GM04503 (cell line): ENCODE measurements around the gene ZNF718.
A peak's percentile ranks its signal among the peaks of the same experiment; 100 is the strongest.
"Not testable (repeated sequence)": the region's sequence is repeated elsewhere in the genome, so short reads cannot be mapped to it uniquely, and the experiment has no call there.

Experiments used
- DNase-seq: peaks from one replicate; pipeline ENCODE4 v3.0.0-alpha.2; 2012; ENCODE audit warnings: low read depth

ZNF718 gene

DNA sequence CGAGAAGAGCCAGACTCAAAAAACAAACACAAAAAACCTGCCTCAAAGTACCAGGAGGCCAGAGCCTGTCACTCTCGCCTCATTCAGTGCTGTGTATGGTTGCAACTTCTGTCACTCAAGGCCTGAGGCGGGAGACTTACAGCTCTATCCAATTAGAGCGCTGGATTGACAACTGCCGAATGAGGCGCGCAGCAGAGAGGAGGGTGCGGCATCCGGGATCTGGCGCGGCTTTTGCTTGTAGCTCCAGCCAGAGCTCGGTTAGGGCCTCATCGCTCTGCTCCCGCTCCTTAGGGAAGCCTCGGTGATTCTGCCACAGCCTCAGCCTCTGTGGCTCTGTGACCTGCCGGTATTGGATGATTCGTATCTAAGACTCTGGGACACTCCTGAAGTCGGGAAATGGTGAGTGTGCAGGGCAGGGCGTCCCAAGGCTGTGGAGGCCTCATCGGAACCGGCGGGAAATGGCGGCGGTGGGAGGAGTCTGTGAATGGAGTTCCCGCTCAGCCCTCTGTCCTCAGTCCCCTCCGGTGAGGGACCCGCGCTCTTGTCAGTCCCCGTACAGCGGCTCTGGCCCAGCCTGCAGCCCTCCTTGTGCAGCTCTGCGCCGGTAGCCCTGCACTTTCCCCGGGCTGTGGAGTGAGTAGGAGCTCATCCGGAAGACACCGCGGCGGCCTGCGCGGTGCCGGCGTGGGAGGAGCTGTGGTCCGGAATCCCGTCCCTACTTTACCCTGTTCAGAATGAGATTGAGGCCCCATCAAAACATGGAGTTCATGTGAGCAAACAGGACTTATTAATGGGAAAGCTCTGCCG is at the start of gene ZNF718:
ZNF718 (plus strand) TSS at position 227 of the 807 bp plus-strand sequence; CDS start at position 397, 170 bp downstream.
- DNase-seq: peak; percentile 89

DNA sequence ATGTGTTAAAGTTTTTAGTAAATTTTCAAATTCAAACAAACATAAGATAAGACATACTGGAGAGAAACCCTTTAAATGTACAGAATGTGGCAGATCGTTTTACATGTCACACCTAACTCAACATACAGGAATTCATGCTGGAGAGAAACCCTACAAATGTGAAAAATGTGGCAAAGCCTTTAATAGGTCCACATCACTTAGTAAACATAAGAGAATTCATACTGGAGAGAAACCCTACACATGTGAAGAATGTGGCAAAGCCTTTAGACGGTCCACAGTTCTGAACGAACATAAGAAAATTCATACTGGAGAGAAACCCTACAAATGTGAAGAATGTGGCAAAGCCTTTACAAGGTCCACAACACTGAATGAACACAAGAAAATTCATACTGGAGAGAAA is 38.4 kb upstream of the ZNF718 start:
- DNase-seq: no peak

DNA sequence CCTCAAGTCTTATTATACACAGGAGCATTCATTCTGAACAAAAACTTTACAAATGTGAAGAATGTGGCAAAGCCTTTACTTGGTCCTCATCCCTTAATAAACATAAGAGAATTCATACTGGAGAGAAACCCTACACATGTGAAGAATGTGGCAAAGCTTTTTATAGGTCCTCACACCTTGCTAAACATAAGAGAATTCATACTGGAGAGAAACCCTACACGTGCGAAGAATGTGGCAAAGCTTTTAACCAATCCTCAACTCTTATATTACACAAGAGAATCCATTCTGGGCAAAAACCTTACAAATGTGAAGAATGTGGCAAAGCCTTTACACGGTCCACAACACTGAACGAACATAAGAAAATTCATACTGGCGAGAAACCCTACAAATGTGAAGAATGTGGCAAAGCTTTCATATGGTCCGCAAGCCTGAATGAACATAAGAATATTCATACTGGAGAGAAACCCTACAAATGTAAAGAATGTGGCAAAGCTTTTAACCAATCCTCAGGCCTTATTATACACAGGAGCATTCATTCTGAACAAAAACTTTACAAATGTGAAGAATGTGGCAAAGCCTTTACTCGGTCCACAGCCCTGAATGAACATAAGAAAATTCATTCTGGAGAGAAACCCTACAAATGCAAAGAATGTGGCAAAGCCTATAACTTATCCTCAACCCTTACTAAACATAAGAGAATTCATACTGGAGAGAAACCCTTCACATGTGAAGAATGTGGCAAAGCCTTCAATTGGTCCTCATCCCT is 37.6 kb upstream of the ZNF718 start:
- DNase-seq: not testable (repeated sequence)

DNA sequence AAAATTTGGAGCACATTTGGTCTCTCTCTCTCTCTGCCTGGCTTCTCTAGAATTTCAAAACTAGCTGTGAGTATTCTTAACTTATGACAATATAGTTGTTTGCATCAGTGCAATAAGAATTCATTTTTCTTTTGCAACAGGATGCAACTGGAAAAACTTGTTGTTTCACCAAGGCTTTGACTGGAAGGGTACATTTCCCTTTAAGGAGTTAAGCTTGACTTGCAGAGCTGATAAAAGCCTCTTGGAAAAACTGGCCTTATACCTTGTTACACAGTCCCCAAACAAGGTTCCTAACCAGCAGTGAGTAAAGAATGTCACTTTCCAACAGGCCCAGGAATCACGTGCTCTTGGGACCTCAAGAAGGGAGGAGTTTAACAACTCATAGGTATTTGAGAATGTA is 25.9 kb upstream of the ZNF718 start:
- no peak for DNase-seq

DNA sequence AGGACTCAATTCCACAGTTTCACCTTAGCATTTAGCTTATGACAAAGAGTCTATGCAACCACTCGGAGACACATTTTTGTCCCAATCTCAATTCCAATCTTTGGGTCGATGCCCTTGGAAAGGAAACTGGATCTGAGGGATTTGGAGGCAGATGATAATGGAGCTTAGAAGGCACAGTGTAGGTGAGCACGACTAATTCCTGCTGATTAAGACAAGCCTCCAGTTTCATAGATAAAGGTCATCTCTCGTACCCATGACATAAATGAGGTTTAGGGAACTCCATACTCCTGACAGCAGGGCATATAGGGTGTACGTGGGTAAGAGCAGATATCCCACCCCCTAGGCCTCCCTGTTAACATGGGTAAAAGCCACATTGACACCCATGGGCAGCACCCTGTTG is 24.4 kb upstream of the ZNF718 start:
- no peak for DNase-seq

DNA sequence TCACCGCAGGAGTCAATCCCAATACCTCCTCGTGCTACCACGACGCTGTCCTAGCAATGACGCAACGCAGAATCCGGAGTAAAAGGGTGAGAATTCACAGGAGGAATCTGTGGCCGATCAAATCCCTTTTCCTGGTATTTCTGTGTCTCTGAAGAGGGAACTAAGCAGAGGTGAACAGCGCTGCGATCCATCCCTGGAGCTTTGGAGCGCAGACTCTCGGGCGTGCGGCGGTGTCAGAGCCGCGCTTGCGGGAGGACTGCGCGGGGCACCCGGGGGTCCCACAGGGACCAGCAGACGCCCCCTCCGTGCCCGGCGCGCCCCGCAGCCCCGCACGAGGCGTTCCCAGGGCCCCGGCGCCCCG is 17.2 kb upstream of the ZNF718 start:
- DNase-seq: no peak

DNA sequence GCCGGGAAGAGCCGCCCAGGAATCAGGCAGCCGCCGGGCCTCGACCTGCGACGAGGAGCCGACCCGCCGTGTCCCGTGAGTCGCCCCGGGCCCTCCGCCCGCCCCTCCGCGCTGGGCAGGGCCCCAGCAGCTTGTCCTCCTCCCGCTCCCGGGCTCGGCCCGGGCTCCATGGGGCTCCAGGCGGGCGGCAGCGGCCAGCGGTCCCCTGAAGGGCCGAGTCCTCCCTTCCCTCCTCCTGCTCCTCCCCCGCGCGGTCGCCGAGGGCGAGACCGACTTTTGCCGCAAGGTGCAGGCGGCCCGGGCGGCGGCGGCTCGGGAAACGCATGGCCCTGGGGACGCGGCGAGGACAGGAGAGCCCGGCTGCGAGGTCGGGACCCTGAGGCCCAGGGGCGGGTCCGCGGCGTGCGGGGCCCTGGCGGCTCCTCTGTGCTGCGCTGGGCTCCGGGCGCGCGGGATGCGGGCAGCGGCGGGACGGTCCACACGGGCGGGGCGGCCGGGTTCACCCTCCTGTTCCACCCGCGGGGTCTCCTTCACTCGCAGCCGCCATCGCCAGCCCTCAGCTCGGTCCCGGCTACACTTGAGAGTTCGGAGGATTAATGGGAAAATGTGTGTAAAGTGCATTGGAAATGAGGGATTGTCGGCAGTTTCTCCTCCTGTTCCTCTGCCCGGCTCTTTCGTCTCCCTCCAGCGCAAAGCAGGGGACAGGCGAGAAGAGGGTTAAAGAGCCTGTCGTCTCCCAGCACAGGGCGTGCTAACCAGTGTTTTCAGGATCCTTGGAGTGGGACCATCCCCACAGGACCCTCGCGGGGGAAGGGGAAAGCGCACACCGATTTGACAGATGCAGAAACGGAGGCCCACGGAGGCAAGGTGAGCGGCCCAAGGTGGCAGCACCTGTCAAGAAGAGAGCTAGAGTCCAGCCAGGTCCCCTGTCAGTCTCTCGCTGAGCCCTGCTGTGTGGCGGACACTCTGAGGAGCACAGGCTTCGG is 16.6 kb upstream of the ZNF718 start:
- no peak for DNase-seq

DNA sequence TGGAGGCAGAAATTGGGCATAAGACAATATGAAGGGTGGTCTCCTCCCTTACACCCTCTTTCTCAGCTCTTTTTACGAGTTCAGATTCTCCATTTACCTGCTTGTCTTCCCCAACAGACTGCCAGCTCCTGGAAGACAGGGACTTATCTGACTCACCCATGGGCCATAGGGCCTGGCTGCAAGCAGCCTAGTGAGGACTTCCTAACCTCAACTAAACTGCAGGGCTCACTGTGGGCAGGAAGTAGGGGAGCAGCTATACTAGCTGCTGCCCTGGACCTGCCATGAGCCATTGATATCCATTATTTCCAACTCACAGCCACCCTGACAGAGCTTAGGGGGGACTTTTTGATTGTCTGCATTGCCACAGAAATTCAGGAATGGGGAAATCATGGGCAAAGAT is 11.5 kb upstream of the ZNF718 start:
- DNase-seq: no peak

DNA sequence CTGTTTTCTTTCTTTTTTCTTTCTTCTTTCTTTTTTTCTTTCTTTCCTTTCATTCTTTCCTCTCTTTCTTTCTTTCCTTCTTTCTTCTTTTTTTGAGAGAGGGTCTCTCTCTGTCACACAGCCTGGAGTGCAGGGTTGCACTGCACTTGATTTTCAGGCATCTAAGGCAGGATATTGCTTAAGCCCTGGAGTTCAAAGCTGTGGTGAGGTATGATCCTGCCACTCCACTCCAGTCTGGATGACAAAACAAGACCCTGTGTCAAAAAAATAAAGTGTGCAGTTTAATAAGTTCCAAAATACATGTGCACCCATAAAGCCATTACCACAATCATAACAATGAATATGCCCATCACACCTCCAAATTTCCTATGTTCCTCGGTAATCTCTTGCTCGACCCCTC is 10.6 kb upstream of the ZNF718 start:
- no peak for DNase-seq

DNA sequence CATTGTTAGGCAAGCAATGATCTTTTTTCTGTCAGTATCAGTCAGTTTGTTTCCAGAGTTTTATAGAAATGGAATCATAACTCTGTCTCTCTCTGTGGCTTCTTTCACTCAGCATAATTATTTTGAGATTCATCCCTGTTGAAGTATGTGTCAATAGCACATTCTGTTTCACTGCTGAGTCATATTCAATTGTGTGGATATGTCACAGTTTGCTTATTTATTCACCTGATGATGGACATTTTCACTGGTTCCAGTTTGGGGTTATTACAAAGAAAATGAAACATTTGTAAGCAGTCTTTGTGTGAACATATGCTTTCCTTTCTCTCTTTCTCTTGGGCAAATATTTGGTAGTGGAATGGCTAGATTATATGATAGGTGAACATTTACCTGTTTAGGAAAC is 10.2 kb upstream of the ZNF718 start:
- no peak for DNase-seq

DNA sequence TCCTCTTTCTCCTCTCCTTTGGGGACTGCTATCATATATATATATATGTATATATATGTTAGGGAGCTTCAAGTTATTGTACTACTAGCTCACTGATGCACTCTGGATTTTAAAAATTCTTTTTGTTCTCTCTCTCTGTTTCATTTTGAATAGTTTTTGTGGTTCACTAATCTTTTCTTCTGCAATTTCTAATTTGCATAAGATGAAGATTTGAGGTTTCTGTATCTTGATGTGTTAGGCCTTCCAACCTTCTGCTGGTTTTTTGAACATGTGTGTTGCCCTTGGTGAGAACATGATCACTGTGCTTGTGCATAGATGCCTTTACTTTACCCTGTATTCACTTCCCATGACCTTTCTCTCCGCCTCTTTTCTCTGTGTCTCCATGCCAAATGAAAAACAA is 7.8 kb upstream of the ZNF718 start:
- no peak for DNase-seq

DNA sequence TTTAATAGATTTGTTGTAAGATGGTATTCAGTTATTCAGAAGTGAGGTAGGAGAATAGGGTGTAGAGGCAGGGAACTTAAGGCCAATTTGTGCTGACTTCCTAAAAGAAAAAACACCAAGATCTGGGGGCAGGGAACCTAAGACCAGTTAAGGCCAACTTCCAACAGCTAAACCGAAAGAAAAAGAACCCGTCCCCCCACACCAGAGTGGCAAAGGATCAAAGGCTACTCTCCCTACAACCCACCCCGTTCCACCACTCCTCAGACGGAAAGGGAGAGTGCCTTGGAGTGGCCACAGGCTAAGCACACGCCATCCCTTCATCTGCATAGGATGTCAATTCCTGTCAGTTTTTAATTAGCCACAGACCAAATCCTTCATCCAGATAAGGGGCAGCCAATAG is 3.7 kb upstream of the ZNF718 start:
- no peak for DNase-seq

DNA sequence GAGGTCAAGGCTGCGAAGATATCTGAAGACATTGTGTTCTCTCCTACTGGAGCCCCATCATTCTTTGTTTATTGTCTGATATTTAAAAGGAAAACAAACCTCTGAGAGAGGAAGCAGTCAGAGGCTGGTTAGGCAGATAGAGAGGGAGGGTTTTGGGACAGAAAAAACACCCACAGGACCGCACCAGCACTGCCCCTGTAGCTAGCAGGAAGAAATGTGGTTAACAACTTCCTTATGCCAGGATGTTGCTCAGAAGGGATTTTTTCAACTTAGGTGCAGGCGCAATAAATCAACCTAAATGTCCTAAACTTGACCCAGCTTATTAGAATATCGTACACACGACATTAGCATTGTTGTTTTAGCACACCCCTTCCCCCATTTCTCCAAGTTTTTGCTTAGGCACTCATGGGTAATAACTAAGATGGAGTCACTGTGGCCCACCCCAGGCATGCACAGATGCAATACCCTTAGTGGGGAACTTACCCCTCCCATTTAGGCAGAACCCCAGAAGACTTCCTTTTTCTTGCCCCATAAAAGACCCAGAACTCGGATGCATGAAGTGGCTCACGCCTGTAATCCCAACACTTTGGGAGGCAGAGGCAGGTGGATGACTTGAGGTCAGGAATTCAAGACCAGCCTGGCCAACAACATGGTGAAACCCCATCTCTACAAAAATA is 2.8 kb upstream of the ZNF718 start:
- no peak for DNase-seq

DNA sequence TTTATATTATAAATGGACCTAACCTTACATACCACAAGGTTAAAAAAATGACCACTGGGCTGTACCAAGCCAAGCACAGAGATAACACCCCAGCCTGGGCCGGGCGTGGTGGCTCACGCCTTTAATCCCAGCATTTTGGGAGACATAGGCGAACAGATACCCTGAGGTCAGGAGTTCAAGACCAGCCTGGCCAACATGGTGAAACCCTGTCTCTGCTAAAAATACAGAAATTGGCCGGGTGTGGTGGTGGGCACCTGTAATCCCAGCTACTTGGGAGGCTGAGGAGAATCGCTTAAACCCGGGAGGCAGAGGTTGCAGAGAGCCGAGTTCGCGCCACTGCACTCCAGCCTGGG is 403 bp upstream of the ZNF718 start:
- DNase-seq: not testable (repeated sequence)

DNA sequence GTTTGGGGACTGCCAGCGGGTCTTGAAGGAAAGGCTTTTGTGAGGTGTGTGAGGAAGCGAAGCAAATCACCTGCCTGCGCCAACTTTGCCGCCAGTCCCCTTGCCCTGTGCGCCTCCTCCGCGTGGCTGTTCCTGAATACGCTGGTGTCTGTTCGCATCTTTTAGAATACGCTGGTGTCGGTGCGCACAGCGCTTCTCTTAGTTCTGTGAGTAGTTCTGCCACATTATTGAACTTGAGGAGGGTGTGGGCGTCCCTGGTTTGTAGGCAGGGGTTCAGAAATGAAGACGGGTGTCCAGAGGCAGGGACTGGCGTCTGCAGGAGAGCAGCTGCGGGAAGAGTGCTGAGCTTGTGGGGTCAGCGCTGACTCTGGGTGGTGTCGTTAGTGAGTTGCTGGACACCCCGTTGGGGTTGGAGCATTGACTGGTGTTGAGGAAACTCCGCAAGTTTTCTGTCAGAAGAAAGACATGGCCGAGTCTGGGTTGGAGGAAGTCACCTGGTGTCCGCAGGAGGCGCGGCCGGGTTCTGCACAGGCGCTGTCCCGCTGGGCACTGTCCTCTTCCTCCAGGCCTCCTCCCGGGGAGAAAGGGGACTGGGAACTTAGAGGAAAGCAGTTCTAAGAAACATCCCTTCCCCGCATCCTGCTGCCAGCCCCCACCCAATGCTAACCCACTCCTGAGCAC is 930 bp downstream of the ZNF718 start:
- peak; percentile 3 for DNase-seq

DNA sequence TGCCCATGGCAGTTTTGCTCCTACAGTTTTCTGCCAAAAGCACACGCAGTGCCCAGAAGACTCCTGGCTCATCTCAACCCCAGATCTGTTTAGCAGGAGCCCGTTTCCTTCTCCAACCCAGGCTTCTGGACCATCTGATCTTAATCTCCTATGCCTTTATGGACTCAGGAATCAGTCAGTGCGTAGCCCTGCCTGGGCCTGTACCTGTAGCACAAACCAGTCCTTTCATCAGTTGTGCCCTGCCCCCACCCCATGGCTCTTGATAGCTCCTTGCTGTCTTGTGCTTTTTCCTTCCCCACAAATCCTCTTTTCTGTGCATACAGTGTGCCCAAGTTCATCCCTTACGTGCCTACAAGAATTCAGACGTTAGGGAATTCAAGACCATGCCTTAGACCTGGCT is 1.5 kb downstream of the ZNF718 start:
- no peak for DNase-seq

DNA sequence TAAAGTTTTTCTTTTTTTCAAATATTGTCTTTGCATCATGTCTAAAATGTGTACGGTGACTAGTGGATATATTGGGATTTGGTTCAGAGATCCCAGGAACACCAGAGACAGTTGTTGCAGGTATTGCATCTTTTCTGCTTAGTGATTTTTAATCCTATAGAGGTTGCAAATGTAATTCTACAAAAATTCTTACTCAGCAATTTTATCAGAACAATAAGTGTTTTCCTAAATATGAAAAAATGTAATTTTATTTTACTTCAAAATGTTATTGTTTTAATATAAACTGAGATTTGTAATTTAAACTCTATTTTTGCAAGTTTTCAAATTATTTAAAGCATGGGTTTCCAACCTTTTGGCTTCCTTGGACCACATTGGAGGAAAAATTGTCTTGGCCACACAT is 8.2 kb downstream of the ZNF718 start:
- no peak for DNase-seq

DNA sequence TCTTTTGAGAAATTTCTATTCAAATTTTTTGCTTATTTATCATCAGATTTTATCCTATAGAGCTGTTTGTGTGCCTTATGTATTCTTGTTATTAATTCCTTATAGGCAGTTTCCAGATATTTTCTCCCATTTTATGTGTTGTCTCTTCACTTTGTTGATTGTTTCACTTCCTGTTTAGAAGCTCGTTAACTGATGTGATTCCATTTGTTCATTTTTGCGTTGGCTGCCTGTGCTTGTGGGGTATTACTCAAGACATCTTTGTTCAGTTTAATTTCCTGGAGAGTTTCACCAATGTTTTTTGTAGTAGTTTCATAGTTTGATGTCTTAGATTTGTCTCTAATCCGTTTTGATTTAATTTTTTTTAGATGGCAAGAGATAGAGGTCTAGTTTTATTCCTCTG is 14.6 kb downstream of the ZNF718 start:
- no peak for DNase-seq

DNA sequence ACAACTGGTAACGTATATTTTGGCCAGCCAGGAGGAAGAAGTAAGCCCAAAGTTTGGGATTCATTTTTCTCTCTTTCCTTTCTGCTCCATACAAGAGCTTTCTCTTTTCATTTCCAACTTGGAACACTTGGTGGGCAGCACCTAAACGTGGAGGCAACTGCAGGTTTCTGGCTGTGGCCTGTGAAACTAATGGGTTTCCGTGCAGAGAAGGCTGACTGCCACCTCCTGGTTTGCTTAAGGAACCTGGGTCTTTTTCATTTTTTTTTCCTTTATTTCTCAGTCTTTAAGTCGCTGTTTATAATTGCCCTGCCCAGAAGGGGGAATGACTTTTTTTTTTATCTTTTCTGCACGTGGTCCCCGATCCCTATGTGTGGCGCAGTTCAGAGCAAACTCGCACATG is 15.4 kb downstream of the ZNF718 start:
- DNase-seq: no peak

DNA sequence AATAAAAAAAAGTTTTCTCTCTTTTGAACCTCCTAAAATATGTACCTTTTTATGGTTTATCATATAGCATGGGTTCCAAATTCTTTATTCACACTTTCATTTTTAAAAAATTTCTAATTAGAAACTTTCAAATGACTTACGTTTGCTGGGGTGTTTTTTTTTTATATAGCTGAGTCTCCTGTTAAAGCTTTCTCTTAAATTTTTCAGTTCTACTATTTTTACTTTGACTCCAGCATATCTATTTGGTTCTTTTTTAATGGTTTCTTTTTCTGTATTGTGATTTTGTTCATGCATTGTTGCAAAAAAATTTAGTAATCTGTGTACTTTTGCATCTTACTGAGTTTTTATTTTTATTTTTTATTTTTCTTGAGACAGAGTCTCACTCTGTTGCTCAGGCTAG is 22.3 kb downstream of the ZNF718 start:
- no peak for DNase-seq

DNA sequence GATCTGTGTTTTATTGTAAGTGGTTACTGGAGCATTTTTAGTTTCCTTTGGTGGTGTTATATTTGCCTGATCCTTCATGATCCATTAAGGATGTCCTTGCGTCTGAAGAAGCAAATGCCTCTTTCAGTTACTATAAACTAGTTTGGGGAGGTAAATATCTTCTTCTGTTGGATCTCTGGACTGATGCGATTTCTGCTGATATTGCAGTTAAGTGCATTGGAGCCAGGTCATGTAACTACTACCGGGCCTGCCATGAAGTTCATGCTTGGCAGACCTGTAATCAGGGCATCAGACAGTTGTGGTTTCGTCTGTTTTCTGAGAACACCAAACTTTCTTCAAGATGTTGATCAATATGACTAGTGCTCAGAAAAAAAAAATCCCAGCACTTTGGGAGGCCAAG is 22.9 kb downstream of the ZNF718 start:
- no peak for DNase-seq
